HEK293 (cell line): ENCODE measurements around the gene GTSE1.

Experiments
- CTCF ChIA-PET: fragments of 350-600 bp; formaldehyde crosslinking; extraction: SDS; loops from one replicate; lab custom pipeline; 2021; ENCODE audit warnings: antibody characterized with exemption; lab: Yijun Ruan, JAX
- POLR2A ChIA-PET: fragments of 300-600 bp; formaldehyde crosslinking; extraction: SDS; loops from one replicate; lab custom pipeline; 2020; ENCODE audit warnings: antibody characterized with exemption, inconsistent platforms; lab: Yijun Ruan, JAX
- H3K27ac ChIP-seq: fragments of 200-500 bp; sonication (Bioruptor generic); 2 replicates; pipeline ENCODE4 v1.5.1; 2014; ENCODE audit warnings: low read depth, low read length, control low read depth, inconsistent platforms; ENCODE audit errors: extremely low read depth
- H3K36me3 ChIP-seq, 2 experiments: fragments of 200-500 bp in 1 of 2; sonication (Bioruptor generic) in 1 of 2; 1 replicate in 1 of 2; 2 replicates in 1 of 2; pipeline ENCODE4 v1.5.1; 2014 to 2017; ENCODE audit warnings: inconsistent platforms in 2 of 2, low read length in 2 of 2; ENCODE audit not compliant: control insufficient read depth in 2 of 2, insufficient read depth in 1 of 2
- H3K4me1 ChIP-seq: fragments of 200-500 bp; sonication (Bioruptor generic); 2 replicates; pipeline ENCODE4 v1.5.1; 2014; ENCODE audit warnings: mild to moderate bottlenecking, low read length, inconsistent platforms; ENCODE audit not compliant: control insufficient read depth, insufficient read depth
- H3K4me3 ChIP-seq: 2 replicates; pipeline ENCODE4 v1.5.1; 2011; ENCODE audit warnings: low read depth, mild to moderate bottlenecking, control low read depth, low read length, moderate library complexity
- H3K9me3 ChIP-seq: fragments of 200-500 bp; sonication (Bioruptor generic); 2 replicates; pipeline ENCODE4 v1.5.1; 2014; ENCODE audit warnings: low read depth, low read length, inconsistent platforms; ENCODE audit not compliant: control insufficient read depth, insufficient read depth
- EGR2 ChIP-seq: fragments of 450-650 bp; formaldehyde crosslinking; IDR thresholded peaks from 2 replicates; pipeline ENCODE4 v1.5.1; 2016; ENCODE audit warnings: low read depth, missing biosample characterization, missing genetic modification characterization
- GLI2 ChIP-seq: fragments of 450-650 bp; formaldehyde crosslinking; IDR thresholded peaks from 2 replicates; pipeline ENCODE4; 2017; ENCODE audit warnings: missing biosample characterization, missing genetic modification characterization, low read depth, borderline replicate concordance
- KLF16 ChIP-seq: fragments of 450-650 bp; formaldehyde crosslinking; IDR thresholded peaks from 2 replicates; pipeline ENCODE4 v1.5.1; 2017; ENCODE audit warnings: missing biosample characterization, missing genetic modification characterization
- SCRT2 ChIP-seq: fragments of 450-650 bp; formaldehyde crosslinking; IDR thresholded peaks from 2 replicates; pipeline ENCODE4 v1.5.1; 2016; ENCODE audit warnings: missing biosample characterization, missing genetic modification characterization
- ZBTB48 ChIP-seq: fragments of 450-650 bp; formaldehyde crosslinking; IDR thresholded peaks from 2 replicates; pipeline ENCODE4 v1.5.1; 2016; ENCODE audit warnings: missing biosample characterization, missing genetic modification characterization
- ZFP41 ChIP-seq: fragments of 450-650 bp; formaldehyde crosslinking; IDR thresholded peaks from 2 replicates; pipeline ENCODE4 v1.5.1; 2016; ENCODE audit warnings: missing biosample characterization, missing genetic modification characterization, borderline replicate concordance
- ZNF112 ChIP-seq: fragments of 450-650 bp; formaldehyde crosslinking; IDR thresholded peaks from 2 replicates; pipeline ENCODE4 v1.5.0; 2017; ENCODE audit warnings: missing biosample characterization, missing genetic modification characterization
- ZNF140 ChIP-seq: fragments of 450-650 bp; formaldehyde crosslinking; IDR thresholded peaks from 2 replicates; pipeline ENCODE4 v1.5.1; 2016; ENCODE audit warnings: missing biosample characterization, missing genetic modification characterization
- ZNF2 ChIP-seq: fragments of 450-650 bp; formaldehyde crosslinking; IDR thresholded peaks from 2 replicates; pipeline ENCODE4 v1.5.1; 2016; ENCODE audit warnings: missing biosample characterization, missing genetic modification characterization
- ZNF311 ChIP-seq: fragments of 450-650 bp; formaldehyde crosslinking; IDR thresholded peaks from 2 replicates; pipeline ENCODE4 v1.5.1; 2017; ENCODE audit warnings: missing biosample characterization, missing genetic modification characterization, borderline replicate concordance
- ZNF324 ChIP-seq: fragments of 450-650 bp; formaldehyde crosslinking; IDR thresholded peaks from 2 replicates; pipeline ENCODE4 v1.5.1; 2016; ENCODE audit warnings: missing biosample characterization, missing genetic modification characterization
- ZNF354C ChIP-seq: fragments of 450-650 bp; formaldehyde crosslinking; IDR thresholded peaks from 2 replicates; pipeline ENCODE4 v1.5.1; 2016; ENCODE audit warnings: missing biosample characterization, missing genetic modification characterization, low read depth, borderline replicate concordance
- ZNF548 ChIP-seq: fragments of 450-650 bp; formaldehyde crosslinking; IDR thresholded peaks from 2 replicates; pipeline ENCODE4 v1.5.1; 2016; ENCODE audit warnings: missing biosample characterization, missing genetic modification characterization
- ZNF654 ChIP-seq: fragments of 450-650 bp; formaldehyde crosslinking; IDR thresholded peaks from 2 replicates; pipeline ENCODE4 v1.5.1; 2016; ENCODE audit warnings: low read depth, missing biosample characterization, missing genetic modification characterization
- ZNF76 ChIP-seq: fragments of 450-650 bp; formaldehyde crosslinking; IDR thresholded peaks from 2 replicates; pipeline ENCODE4; 2016; ENCODE audit warnings: low read depth, missing biosample characterization, missing genetic modification characterization, borderline replicate concordance
- ZNF777 ChIP-seq: fragments of 450-650 bp; formaldehyde crosslinking; IDR thresholded peaks from 2 replicates; pipeline ENCODE4 v1.5.1; 2017; ENCODE audit warnings: missing biosample characterization, missing genetic modification characterization, borderline replicate concordance
- ZNF792 ChIP-seq: fragments of 450-650 bp; formaldehyde crosslinking; IDR thresholded peaks from 2 replicates; pipeline ENCODE4 v1.5.1; 2016; ENCODE audit warnings: missing biosample characterization, missing genetic modification characterization
- ZSCAN5A ChIP-seq: fragments of 450-650 bp; formaldehyde crosslinking; IDR thresholded peaks from 2 replicates; pipeline ENCODE4 v1.5.1; 2016; ENCODE audit warnings: missing biosample characterization, missing genetic modification characterization
- TF ChIP-seq, protein P1 (sequence below): fragments of 450-650 bp; formaldehyde crosslinking; IDR thresholded peaks from 2 replicates; pipeline ENCODE4 v1.5.1; 2016; ENCODE audit warnings: missing biosample characterization, missing genetic modification characterization
- TF ChIP-seq, protein P2 (sequence below): fragments of 450-650 bp; formaldehyde crosslinking; IDR thresholded peaks from 2 replicates; pipeline ENCODE4 v1.5.1; 2016; ENCODE audit warnings: missing biosample characterization, missing genetic modification characterization
- TF ChIP-seq, protein P3 (sequence below): fragments of 450-650 bp; formaldehyde crosslinking; IDR thresholded peaks from 2 replicates; pipeline ENCODE4 v1.5.1; 2016; ENCODE audit warnings: missing biosample characterization, missing genetic modification characterization

GTSE1 gene

DNA sequence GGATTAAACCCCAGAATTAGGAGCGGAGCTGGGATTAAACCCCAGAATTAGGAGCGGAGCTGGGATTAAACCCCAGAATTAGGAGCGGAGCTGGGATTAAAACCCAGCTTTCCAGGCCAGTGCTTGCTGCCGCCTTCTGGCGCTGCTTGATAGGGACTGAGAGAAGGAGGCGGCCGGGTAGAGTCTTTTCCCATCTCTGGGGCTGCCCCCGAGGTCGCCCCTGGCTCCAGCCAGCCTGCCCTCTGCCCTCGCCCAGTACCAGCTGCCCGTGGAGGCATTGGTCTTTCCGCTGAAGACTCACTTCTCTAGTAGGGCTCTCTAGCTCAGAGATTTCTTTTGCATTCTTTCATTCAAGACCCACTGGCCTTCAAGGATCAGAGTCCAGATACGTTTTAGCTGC is 44.0 kb downstream of the GTSE1 start:
- POLR2A ChIA-PET, result interaction anchor here (0.5 kb wide), 1 partner anchor 28 kb away, joined by 7 read pairs; no protein-coding TSS in a partner anchor
- CTCF ChIA-PET, result interaction anchor here (1.0 to 1.5 kb wide), 4 partner anchors 15 to 457 kb away, joined by 3 to 5 read pairs (median 3); no protein-coding TSS in a partner anchor
- peaks cover 5% of the 10 kb centered on the region for H3K4me1 ChIP-seq
- TF ChIP-seq ZSCAN5A (no peak), ZNF112 (tag by site-specific recombination) (no peak), ZNF2 (tag by site-specific recombination) (no peak), ZFP41 (tag by site-specific recombination) (no peak), ZNF777 (tag by site-specific recombination) (no peak), KLF16 (tag by site-specific recombination) (no peak), SCRT2 (no peak)
- H3K9me3 ChIP-seq, result no peaks in the 10 kb centered on the region
- no peak overlapping the region for H3K27ac ChIP-seq
- H3K4me3 ChIP-seq, result no peak overlapping the region
- peaks cover 65 to 88% of the 10 kb centered on the region in 2 experiments for H3K36me3 ChIP-seq

GRCh38 chr22:46346680-46347405 is 50.2 kb downstream of the GTSE1 start:
- CTCF ChIA-PET, result interaction anchor here (0.9 kb wide), 1 partner anchor 21 kb away, joined by 3 read pairs; no protein-coding TSS in a partner anchor
- no peak overlapping the region for H3K4me3 ChIP-seq
- TF ChIP-seq EGR2 (tag by site-specific recombination), result no peak
- no peak for TF ChIP-seq ZNF548 (tag by site-specific recombination)
- TF ChIP-seq, protein P1, sequence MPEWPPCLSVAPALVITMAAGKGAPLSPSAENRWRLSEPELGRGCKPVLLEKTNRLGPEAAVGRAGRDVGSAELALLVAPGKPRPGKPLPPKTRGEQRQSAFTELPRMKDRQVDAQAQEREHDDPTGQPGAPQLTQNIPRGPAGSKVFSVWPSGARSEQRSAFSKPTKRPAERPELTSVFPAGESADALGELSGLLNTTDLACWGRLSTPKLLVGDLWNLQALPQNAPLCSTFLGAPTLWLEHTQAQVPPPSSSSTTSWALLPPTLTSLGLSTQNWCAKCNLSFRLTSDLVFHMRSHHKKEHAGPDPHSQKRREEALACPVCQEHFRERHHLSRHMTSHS (tag by site-specific recombination), result no peak
- no peak for TF ChIP-seq ZNF324 (tag by site-specific recombination)
- TF ChIP-seq, protein P2, sequence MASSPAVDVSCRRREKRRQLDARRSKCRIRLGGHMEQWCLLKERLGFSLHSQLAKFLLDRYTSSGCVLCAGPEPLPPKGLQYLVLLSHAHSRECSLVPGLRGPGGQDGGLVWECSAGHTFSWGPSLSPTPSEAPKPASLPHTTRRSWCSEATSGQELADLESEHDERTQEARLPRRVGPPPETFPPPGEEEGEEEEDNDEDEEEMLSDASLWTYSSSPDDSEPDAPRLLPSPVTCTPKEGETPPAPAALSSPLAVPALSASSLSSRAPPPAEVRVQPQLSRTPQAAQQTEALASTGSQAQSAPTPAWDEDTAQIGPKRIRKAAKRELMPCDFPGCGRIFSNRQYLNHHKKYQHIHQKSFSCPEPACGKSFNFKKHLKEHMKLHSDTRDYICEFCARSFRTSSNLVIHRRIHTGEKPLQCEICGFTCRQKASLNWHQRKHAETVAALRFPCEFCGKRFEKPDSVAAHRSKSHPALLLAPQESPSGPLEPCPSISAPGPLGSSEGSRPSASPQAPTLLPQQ (tag by site-specific recombination), result no peak
- TF ChIP-seq ZNF354C (tag by site-specific recombination), result no peak
- TF ChIP-seq ZNF140 (tag by site-specific recombination), result no peak
- no peak for TF ChIP-seq ZNF76 (tag by site-specific recombination)
- TF ChIP-seq, protein P3, sequence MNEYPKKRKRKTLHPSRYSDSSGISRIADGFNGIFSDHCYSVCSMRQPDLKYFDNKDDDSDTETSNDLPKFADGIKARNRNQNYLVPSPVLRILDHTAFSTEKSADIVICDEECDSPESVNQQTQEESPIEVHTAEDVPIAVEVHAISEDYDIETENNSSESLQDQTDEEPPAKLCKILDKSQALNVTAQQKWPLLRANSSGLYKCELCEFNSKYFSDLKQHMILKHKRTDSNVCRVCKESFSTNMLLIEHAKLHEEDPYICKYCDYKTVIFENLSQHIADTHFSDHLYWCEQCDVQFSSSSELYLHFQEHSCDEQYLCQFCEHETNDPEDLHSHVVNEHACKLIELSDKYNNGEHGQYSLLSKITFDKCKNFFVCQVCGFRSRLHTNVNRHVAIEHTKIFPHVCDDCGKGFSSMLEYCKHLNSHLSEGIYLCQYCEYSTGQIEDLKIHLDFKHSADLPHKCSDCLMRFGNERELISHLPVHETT (tag by site-specific recombination), result no peak
- no peak for TF ChIP-seq ZBTB48 (tag by site-specific recombination)
- TF ChIP-seq GLI2 (tag by site-specific recombination), result no peak
- no peak for TF ChIP-seq ZNF792 (tag by site-specific recombination)
- no peak for TF ChIP-seq ZNF311 (tag by site-specific recombination)
- TF ChIP-seq ZNF654 (tag by site-specific recombination), result no peak
- H3K4me1 ChIP-seq, result no peaks in the 10 kb centered on the region
- H3K9me3 ChIP-seq, result no peaks in the 10 kb centered on the region
- POLR2A ChIA-PET, result no interaction called here
- peaks cover 72 to 99% of the 10 kb centered on the region in 2 experiments for H3K36me3 ChIP-seq
- no peak overlapping the region for H3K27ac ChIP-seq
